GM19099 (cell line): Measurements from ENCODE around the gene JPH2.

Experiments
- POLR2A ChIP-seq: IDR thresholded peaks from 3 replicates; pipeline ENCODE4 v1.6.1; 2011; ENCODE audit warnings: low read depth; ENCODE audit not compliant: insufficient read length; ENCODE audit errors: extremely low read depth

The JPH2 gene

GRCh38 chr20:44217342-44218092 lies 30.5 kb upstream of the JPH2 start:
- no peak for TF ChIP-seq POLR2A

- no peak for TF ChIP-seq POLR2A
Observed at GRCh38 chr20:44215125-44215524, 28.1 kb upstream of the JPH2 start.

DNA sequence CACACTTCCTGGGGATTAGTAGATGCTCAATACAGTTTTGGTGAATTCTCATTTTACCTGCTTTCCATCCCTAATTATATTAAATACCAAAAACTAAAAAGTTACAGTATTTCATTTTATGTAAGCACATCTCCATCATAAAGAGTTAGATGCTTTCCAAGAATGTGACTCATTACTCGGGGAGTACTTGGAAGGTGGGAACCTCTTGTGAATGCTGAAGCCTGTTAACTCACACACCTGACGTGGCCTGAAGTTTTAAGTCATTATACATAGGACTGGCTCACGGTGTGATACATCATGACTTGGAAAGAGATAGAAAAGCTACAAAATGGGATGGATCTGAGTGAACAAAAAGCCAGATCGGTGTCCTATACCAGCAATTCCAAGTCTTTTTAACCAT lies 25.8 kb upstream of the JPH2 start:
- TF ChIP-seq POLR2A: no peak

GRCh38 chr20:44211177-44212039 lies 24.4 kb upstream of the JPH2 start:
- no peak for TF ChIP-seq POLR2A

GRCh38 chr20:44210406-44211176 lies 23.6 kb upstream of the JPH2 start, which contains the start of gene OSER1:
Gene OSER1, minus strand, starts transcription at chr20:44210771. Its CDS starts 3,814 bp downstream, at chr20:44206957.
- peak; percentile 66 for TF ChIP-seq POLR2A

GRCh38 chr20:44209686-44210405 lies 22.9 kb upstream of the JPH2 start:
- TF ChIP-seq POLR2A: no peak

DNA sequence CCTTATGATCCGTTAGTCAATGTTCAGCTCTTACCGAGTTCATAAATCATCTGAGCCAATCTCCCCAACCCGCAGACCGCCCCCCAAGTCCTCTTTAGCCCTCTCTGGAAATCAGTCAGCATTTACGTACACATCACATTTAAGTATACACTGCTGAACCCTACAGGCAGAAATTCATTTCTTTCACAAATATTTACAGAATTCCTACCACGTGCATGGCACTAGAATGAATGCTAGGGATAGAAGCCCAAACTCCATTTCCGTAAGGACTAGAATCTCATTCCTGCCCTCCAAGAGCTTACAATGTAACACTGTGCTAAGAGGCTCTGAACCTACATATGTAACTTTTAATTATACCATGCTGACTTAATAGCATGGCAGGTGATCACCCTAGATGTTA lies 21.8 kb upstream of the JPH2 start:
- TF ChIP-seq POLR2A: no peak

GRCh38 chr20:44208165-44208564 lies 21.2 kb upstream of the JPH2 start:
- no peak for TF ChIP-seq POLR2A

DNA sequence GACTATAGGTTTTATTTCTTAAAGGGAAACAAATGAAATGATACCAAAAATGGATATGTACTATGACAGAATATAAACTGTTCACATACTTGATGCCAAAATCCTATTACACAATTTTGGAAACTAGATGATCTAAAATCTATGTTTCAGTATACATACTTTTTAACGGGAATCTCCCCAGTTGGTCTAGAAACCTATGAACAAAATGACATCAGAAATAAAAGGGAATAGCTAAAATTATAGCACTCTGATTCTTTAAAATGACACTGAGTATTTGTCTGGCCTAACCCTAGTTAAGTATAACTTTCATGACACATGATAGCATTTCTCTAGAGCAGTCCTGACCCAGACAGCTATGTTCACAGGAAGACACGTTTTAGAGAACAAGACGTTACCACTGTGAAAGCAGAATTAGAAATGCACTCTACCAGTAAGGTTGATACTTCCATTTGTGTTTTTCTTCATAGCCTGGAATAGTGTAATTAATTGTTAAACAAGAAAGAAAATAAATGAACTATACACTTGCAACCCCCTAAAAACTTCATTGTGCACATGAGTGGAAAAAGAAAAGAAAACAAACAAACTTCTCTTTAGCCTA lies 20.2 kb upstream of the JPH2 start:
- no peak for TF ChIP-seq POLR2A

DNA sequence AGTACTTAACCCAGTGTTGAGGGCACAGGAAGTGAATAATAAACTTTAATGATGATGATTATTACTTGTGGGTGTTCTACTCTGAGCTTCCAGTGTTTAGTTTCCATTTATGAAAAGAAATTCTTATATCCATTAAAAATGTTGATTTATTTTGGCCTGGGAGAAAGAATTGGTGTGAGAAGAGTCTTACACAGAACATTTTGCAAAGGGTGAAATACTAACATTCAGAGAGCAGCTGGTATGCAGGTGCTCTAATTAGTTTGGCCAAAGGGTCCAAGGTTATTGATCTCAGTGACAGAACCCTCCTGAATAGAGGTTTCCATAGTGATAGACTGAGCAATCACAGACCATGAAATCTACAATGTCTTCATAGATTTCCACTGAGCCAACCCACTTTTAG lies 19.1 kb upstream of the JPH2 start:
- no peak for TF ChIP-seq POLR2A

DNA sequence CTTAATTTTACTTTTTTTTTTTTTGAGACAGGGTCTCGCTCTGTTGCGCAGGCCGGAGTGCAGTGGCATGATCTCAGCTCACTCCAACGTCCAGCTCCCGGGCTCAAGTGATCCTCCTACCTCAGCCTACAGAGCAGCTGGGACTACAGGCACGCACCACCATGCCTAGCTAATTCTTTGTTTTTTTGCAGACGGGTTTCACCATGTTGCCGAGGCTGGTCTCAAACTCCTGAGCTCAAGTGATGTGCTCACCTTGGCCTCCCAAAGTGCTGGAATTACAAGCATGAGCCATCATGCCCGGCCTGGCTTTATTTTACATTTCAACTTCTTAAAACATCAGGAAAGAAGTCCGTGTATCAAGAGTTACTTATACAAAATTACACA lies 17.8 kb upstream of the JPH2 start:
- no peak for TF ChIP-seq POLR2A

GRCh38 chr20:44204156-44204831 lies 17.3 kb upstream of the JPH2 start:
- no peak for TF ChIP-seq POLR2A

DNA sequence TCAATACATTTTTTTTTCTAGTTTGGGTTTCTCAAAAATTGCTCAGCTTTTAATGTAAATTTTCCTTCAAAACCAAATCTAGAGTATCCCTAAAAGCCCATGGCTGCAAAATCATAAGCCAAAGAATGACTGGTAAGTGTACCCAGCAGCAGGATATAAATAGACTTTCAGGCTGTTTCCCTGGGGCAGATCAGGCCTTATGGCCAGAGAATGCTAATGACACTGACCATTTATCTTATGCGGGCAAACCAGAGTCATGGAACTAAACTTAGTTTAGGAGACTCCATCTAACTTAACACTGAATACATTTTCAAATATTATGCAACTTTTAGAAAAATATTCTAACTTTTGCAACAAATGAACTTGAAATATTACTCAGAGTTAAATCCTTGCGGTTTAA lies 16.2 kb upstream of the JPH2 start:
- no peak for TF ChIP-seq POLR2A

DNA sequence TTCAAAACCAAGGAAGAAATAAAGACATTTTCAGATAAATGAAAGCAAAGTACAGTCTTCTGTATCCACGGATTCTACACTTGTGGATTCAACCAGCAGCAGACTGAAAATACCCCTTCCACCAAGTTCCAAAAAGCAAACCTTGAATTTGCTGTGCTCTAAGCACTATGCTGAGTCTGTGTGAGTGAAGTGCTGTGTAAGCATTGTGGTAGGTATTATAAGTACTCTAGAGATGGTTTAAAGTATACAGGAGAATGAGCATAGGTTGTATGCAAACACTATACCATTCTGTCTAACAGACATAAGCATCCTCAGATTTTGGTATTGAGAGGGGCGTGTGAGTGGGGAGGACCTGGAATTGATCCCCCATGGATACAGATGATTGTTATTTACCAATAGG lies 14.0 kb upstream of the JPH2 start:
- TF ChIP-seq POLR2A: no peak
